ENCODE data around the gene DTX4.

- TF ChIP-seq EZH2 (IDR thresholded peaks at IDR 0.05; ENCODE audit: borderline replicate concordance, low read length): no peak
- no peak for TF ChIP-seq CTCF (IDR thresholded peaks at IDR 0.05; ENCODE audit: low read length)
Observed at GRCh38 chr11:59218319-59218718, 46.4 kb downstream of the DTX4 start.
